ENCODE measurements around the gene CIBAR2.
"Not testable (repeated sequence)": the region's sequence is repeated elsewhere in the genome, so short reads cannot be mapped to it uniquely, and the experiment has no call there.

Gene CIBAR2

GRCh38 chr16:85125570-85126393, 13.5 kb upstream of the CIBAR2 start:
- no peak overlapping the region for H3K4me3 ChIP-seq (ENCODE audit: low read depth, low read length)
- no peaks in the 10 kb centered on the region for H3K9me3 ChIP-seq (ENCODE audit: insufficient read depth, low read depth, low read length)
- H3K18ac ChIP-seq (ENCODE audit: low read length), result no peak overlapping the region
- no peak overlapping the region for H2AFZ ChIP-seq (ENCODE audit: insufficient read depth, low read length, poor library complexity)
- peak overlapping the region; percentile 52 for H4K91ac ChIP-seq (ENCODE audit: low read depth, low read length)
- no peak overlapping the region for H2BK5ac ChIP-seq (ENCODE audit: low read depth, low read length, poor library complexity)
- no peak overlapping the region for H3K9ac ChIP-seq (ENCODE audit: low read length)
- no peak overlapping the region for H3K14ac ChIP-seq (ENCODE audit: low read length)
- peak overlapping the region; percentile 91 for H2BK12ac ChIP-seq (ENCODE audit: low read length)
- no peaks in the 10 kb centered on the region for H3K79me2 ChIP-seq (ENCODE audit: control insufficient read depth, insufficient read depth, low read length, poor library complexity)
- no peak overlapping the region for H4K8ac ChIP-seq (ENCODE audit: low read depth, low read length)
- no peak overlapping the region for H4K12ac ChIP-seq (ENCODE audit: low read depth, low read length)
- H2AK5ac ChIP-seq (ENCODE audit: low read length), result peak overlapping the region; percentile 82
- H3K79me1 ChIP-seq (ENCODE audit: low read length), result peaks cover 9% of the 10 kb centered on the region
- H3K27ac ChIP-seq (ENCODE audit: low read depth, low read length), result no peak overlapping the region
- H3K36me3 ChIP-seq (ENCODE audit: control insufficient read depth in 1 of 2, insufficient read depth in 2 of 2, low read length in 2 of 2), result no peaks in the 10 kb centered on the region
- no peak overlapping the region for H3K4ac ChIP-seq (ENCODE audit: low read depth, low read length)
- no peak overlapping the region for H3K23ac ChIP-seq (ENCODE audit: low read length)
- WGBS (ENCODE audit: extremely low coverage, insufficient coverage, insufficient read length), result no CpG with 5 or more reads among the region's 16 CpGs
- H3K4me2 ChIP-seq (ENCODE audit: low read length), result no peak overlapping the region
- DNase-seq, result no peak
- peaks cover 16 to 21% of the 10 kb centered on the region in 2 experiments for H3K4me1 ChIP-seq (ENCODE audit: control insufficient read depth in 1 of 2, insufficient read depth in 2 of 2, low read length in 2 of 2)
- H2BK120ac ChIP-seq (ENCODE audit: insufficient read depth, low read length, poor library complexity), result peak overlapping the region; percentile 68
- H3K27me3 ChIP-seq (ENCODE audit: insufficient read depth, low read length), result no peaks in the 10 kb centered on the region

- Histone ChIP-seq H3K9me3 (ENCODE audit: insufficient read depth, low read depth, low read length) (no peaks in the 10 kb centered on the region), H3K4me2 (ENCODE audit: low read length) (no peak overlapping the region), H2BK120ac (ENCODE audit: insufficient read depth, low read length, poor library complexity) (peak overlapping the region; percentile 0), H4K91ac (ENCODE audit: low read depth, low read length) (peak overlapping the region; percentile 68), H3K9ac (ENCODE audit: low read length) (no peak overlapping the region), H2AFZ (ENCODE audit: insufficient read depth, low read length, poor library complexity) (no peak overlapping the region), H3K4me1 (ENCODE audit: control insufficient read depth in 1 of 2, insufficient read depth in 2 of 2, low read length in 2 of 2) (peaks cover 16 to 21% of the 10 kb centered on the region in 2 experiments), H2BK5ac (ENCODE audit: low read depth, low read length, poor library complexity) (no peak overlapping the region), H2AK5ac (ENCODE audit: low read length) (no peak overlapping the region), H4K12ac (ENCODE audit: low read depth, low read length) (no peak overlapping the region), H3K4ac (ENCODE audit: low read depth, low read length) (no peak overlapping the region), H3K36me3 (ENCODE audit: control insufficient read depth in 1 of 2, insufficient read depth in 2 of 2, low read length in 2 of 2) (no peaks in the 10 kb centered on the region), H3K79me1 (ENCODE audit: low read length) (peaks cover 9% of the 10 kb centered on the region), H3K18ac (ENCODE audit: low read length) (no peak overlapping the region), H3K79me2 (ENCODE audit: control insufficient read depth, insufficient read depth, low read length, poor library complexity) (no peaks in the 10 kb centered on the region), H2BK12ac (ENCODE audit: low read length) (no peak overlapping the region), H4K8ac (ENCODE audit: low read depth, low read length) (no peak overlapping the region), H3K4me3 (ENCODE audit: low read depth, low read length) (no peak overlapping the region), H3K14ac (ENCODE audit: low read length) (no peak overlapping the region), H3K23ac (ENCODE audit: low read length) (no peak overlapping the region), H3K27me3 (ENCODE audit: insufficient read depth, low read length) (no peaks in the 10 kb centered on the region), H3K27ac (ENCODE audit: low read depth, low read length) (no peak overlapping the region)
- peak; percentile 55 to 67 for DNase-seq
- no CpG with 5 or more reads among the region's 11 CpGs for WGBS (ENCODE audit: extremely low coverage, insufficient coverage, insufficient read length)
Observed at GRCh38 chr16:85124636-85125346, 12.5 kb upstream of the CIBAR2 start.

- no peak overlapping the region for H4K12ac ChIP-seq (ENCODE audit: low read depth, low read length)
- H2BK5ac ChIP-seq (ENCODE audit: low read depth, low read length, poor library complexity), result peak overlapping the region; percentile 42
- H3K27me3 ChIP-seq (ENCODE audit: insufficient read depth, low read length), result no peaks in the 10 kb centered on the region
- H3K23ac ChIP-seq (ENCODE audit: low read length), result no peak overlapping the region
- H4K91ac ChIP-seq (ENCODE audit: low read depth, low read length), result peak overlapping the region; percentile 68
- H2BK12ac ChIP-seq (ENCODE audit: low read length), result peak overlapping the region; percentile 30
- H3K4me2 ChIP-seq (ENCODE audit: low read length), result no peak overlapping the region
- H3K4me3 ChIP-seq (ENCODE audit: low read depth, low read length), result no peak overlapping the region
- H3K4ac ChIP-seq (ENCODE audit: low read depth, low read length), result no peak overlapping the region
- no peaks in the 10 kb centered on the region for H3K79me2 ChIP-seq (ENCODE audit: control insufficient read depth, insufficient read depth, low read length, poor library complexity)
- peak overlapping the region; percentile 21 for H3K18ac ChIP-seq (ENCODE audit: low read length)
- H2BK120ac ChIP-seq (ENCODE audit: insufficient read depth, low read length, poor library complexity), result peak overlapping the region; percentile 74
- H3K36me3 ChIP-seq (ENCODE audit: control insufficient read depth in 1 of 2, insufficient read depth in 2 of 2, low read length in 2 of 2), result no peaks in the 10 kb centered on the region
- peaks cover 16 to 21% of the 10 kb centered on the region in 2 experiments for H3K4me1 ChIP-seq (ENCODE audit: control insufficient read depth in 1 of 2, insufficient read depth in 2 of 2, low read length in 2 of 2)
- peaks cover 9% of the 10 kb centered on the region for H3K79me1 ChIP-seq (ENCODE audit: low read length)
- peak; percentile 93 for DNase-seq
- peak overlapping the region; percentile 35 for H3K27ac ChIP-seq (ENCODE audit: low read depth, low read length)
- no CpG with 5 or more reads among the region's 34 CpGs for WGBS (ENCODE audit: extremely low coverage, insufficient coverage, insufficient read length)
- H2AK5ac ChIP-seq (ENCODE audit: low read length), result peak overlapping the region; percentile 73
- peak overlapping the region; percentile 13 for H3K14ac ChIP-seq (ENCODE audit: low read length)
- H4K8ac ChIP-seq (ENCODE audit: low read depth, low read length), result peak overlapping the region; percentile 26
- no peaks in the 10 kb centered on the region for H3K9me3 ChIP-seq (ENCODE audit: insufficient read depth, low read depth, low read length)
- H2AFZ ChIP-seq (ENCODE audit: insufficient read depth, low read length, poor library complexity), result no peak overlapping the region
- no peak overlapping the region for H3K9ac ChIP-seq (ENCODE audit: low read length)
Observed at GRCh38 chr16:85123891-85124635, 11.8 kb upstream of the CIBAR2 start.

- H3K4me1 ChIP-seq (ENCODE audit: control insufficient read depth in 1 of 2, insufficient read depth in 2 of 2, low read length in 2 of 2), result peaks cover 16 to 21% of the 10 kb centered on the region in 2 experiments
Observed at GRCh38 chr16:85123441-85123840, 11.2 kb upstream of the CIBAR2 start.

More at GRCh38 chr16:85123441-85123840, 11.2 kb upstream of the CIBAR2 start:
- H3K9me3 ChIP-seq (ENCODE audit: insufficient read depth, low read depth, low read length); H3K36me3 ChIP-seq (ENCODE audit: control insufficient read depth in 1 of 2, insufficient read depth in 2 of 2, low read length in 2 of 2); H4K12ac ChIP-seq (ENCODE audit: low read depth, low read length); H4K8ac ChIP-seq (ENCODE audit: low read depth, low read length); H2AFZ ChIP-seq (ENCODE audit: insufficient read depth, low read length, poor library complexity); H3K9ac ChIP-seq (ENCODE audit: low read length); H3K79me2 ChIP-seq (ENCODE audit: control insufficient read depth, insufficient read depth, low read length, poor library complexity); H3K79me1 ChIP-seq (ENCODE audit: low read length); H3K4me2 ChIP-seq (ENCODE audit: low read length); H3K23ac ChIP-seq (ENCODE audit: low read length); H3K27me3 ChIP-seq (ENCODE audit: insufficient read depth, low read length): not testable (repeated sequence)
- peak overlapping the region; percentile 33 for H2BK5ac ChIP-seq (ENCODE audit: low read depth, low read length, poor library complexity)
- peak; percentile 64 to 78 for DNase-seq
- H2BK12ac ChIP-seq (ENCODE audit: low read length), result peak overlapping the region; percentile 30
- peak overlapping the region; percentile 35 for H3K27ac ChIP-seq (ENCODE audit: low read depth, low read length)
- H3K14ac ChIP-seq (ENCODE audit: low read length), result peak overlapping the region; percentile 13
- H4K91ac ChIP-seq (ENCODE audit: low read depth, low read length), result peak overlapping the region; percentile 68
- H3K4ac ChIP-seq (ENCODE audit: low read depth, low read length), result peak overlapping the region; percentile 27
- peak overlapping the region; percentile 73 for H2AK5ac ChIP-seq (ENCODE audit: low read length)
- peak overlapping the region; percentile 1 for H3K18ac ChIP-seq (ENCODE audit: low read length)
- H2BK120ac ChIP-seq (ENCODE audit: insufficient read depth, low read length, poor library complexity), result peak overlapping the region; percentile 74
- H3K4me3 ChIP-seq (ENCODE audit: low read depth, low read length), result peak overlapping the region; percentile 15
- WGBS (ENCODE audit: extremely low coverage, insufficient coverage, insufficient read length), result no CpG with 5 or more reads among the region's 6 CpGs

All from trophoblast cell (in vitro differentiated cells and primary cell).